K562 (cell line): ENCODE results near the gene CARMIL1.

Experiments used
- FOXP4 ChIP-seq: sonication (generic); formaldehyde crosslinking; IDR thresholded peaks from 2 replicates; pipeline ENCODE4 v1.8.0; 2022; ENCODE audit warnings: mild to moderate bottlenecking, missing genetic modification reagents, borderline replicate concordance
- RNF2 ChIP-seq: sonication (generic); IDR thresholded peaks from 2 replicates; pipeline ENCODE4 v1.6.1; 2016
- U2AF2 ChIP-seq: fragments of 200-400 bp; formaldehyde crosslinking; optimal IDR thresholded peaks from 2 replicates; pipeline ENCODE3; 2017; ENCODE audit warnings: low read depth, mild to moderate bottlenecking, low read length
- ZNF639 ChIP-seq, 2 experiments: fragments of 200-800 bp in 1 of 2; sonication (Bioruptor generic) in 1 of 2; sonication (generic) in 1 of 2; formaldehyde crosslinking in 1 of 2; IDR thresholded peaks in 1 of 2; conservative IDR thresholded peaks in 1 of 2; 2 replicates each; pipeline versions ENCODE4 v1.5.0 to v1.6.1; 2016 to 2020; ENCODE audit warnings: missing compliant biosample characterization in 1 of 2, missing genetic modification characterization in 1 of 2, missing genetic modification reagents in 1 of 2

- no peak for TF ChIP-seq FOXP4
- no peak for TF ChIP-seq RNF2
- TF ChIP-seq U2AF2: no peak
- no peak for TF ChIP-seq ZNF639 (CRISPR knock-in tag; conservative IDR thresholded peaks at IDR 0.05 in 1 of 2, IDR thresholded peaks at IDR 0.05 in 1 of 2)
Measured at GRCh38 chr6:25504661-25505060, 225.5 kb downstream of the CARMIL1 start.
